ENCODE data around the gene SLC35G2. TPM values are rescaled to one million over a fixed set of nuclear protein-coding genes. Genes with fewer than 3 reads are reported as not detected.

Gene SLC35G2
- total RNA-seq, 1 donor from 2014 or later, result 0.76 TPM

GRCh38 chr3:136802481-136802996 is 16.4 kb upstream of the SLC35G2 start:
- H3K4me1 Mint-ChIP-seq, result peaks cover 3% of the 10 kb centered on the region
- H3K27ac Mint-ChIP-seq, result no peak overlapping the region
- no peak overlapping the region for H3K4me3 Mint-ChIP-seq
- peaks cover 3% of the 10 kb centered on the region for H3K9me3 Mint-ChIP-seq
- H3K27me3 Mint-ChIP-seq (ENCODE audit: low read depth), result no peaks in the 10 kb centered on the region
- no peak for DNase-seq (ENCODE audit: low spot score in 2 of 2, unreplicated experiment in 2 of 2)
- no peak for TF ChIP-seq CTCF (IDR thresholded peaks at IDR 0.05; ENCODE audit: unreplicated experiment)
- no peaks in the 10 kb centered on the region for H3K36me3 Mint-ChIP-seq

GRCh38 chr3:136804141-136804540 is 14.8 kb upstream of the SLC35G2 start:
- Mint-ChIP-seq H3K27ac (no peak overlapping the region), H3K36me3 (no peaks in the 10 kb centered on the region), H3K4me1 (peaks cover 3% of the 10 kb centered on the region), H3K27me3 (ENCODE audit: low read depth) (no peaks in the 10 kb centered on the region), H3K4me3 (no peak overlapping the region), H3K9me3 (no peaks in the 10 kb centered on the region)
- TF ChIP-seq CTCF (IDR thresholded peaks at IDR 0.05; ENCODE audit: unreplicated experiment), result no peak
- no peak for DNase-seq (ENCODE audit: low spot score in 2 of 2, unreplicated experiment in 2 of 2)

GRCh38 chr3:136804813-136805212 is 14.1 kb upstream of the SLC35G2 start:
- DNase-seq (ENCODE audit: low spot score in 2 of 2, unreplicated experiment in 2 of 2), result no peak
- H3K27me3 Mint-ChIP-seq (ENCODE audit: low read depth), result no peaks in the 10 kb centered on the region
- H3K4me1 Mint-ChIP-seq, result peaks cover 3% of the 10 kb centered on the region
- no peaks in the 10 kb centered on the region for H3K9me3 Mint-ChIP-seq
- TF ChIP-seq CTCF (IDR thresholded peaks at IDR 0.05; ENCODE audit: unreplicated experiment), result no peak
- H3K36me3 Mint-ChIP-seq, result no peaks in the 10 kb centered on the region
- no peak overlapping the region for H3K4me3 Mint-ChIP-seq
- no peak overlapping the region for H3K27ac Mint-ChIP-seq

- no peak for TF ChIP-seq CTCF (IDR thresholded peaks at IDR 0.05; ENCODE audit: unreplicated experiment)
- Mint-ChIP-seq H3K4me3 (no peak overlapping the region), H3K4me1 (peaks cover 3% of the 10 kb centered on the region), H3K27ac (no peak overlapping the region), H3K36me3 (no peaks in the 10 kb centered on the region), H3K9me3 (no peaks in the 10 kb centered on the region), H3K27me3 (ENCODE audit: low read depth) (no peaks in the 10 kb centered on the region)
- no peak for DNase-seq (ENCODE audit: low spot score in 2 of 2, unreplicated experiment in 2 of 2)
These were observed 13.1 kb upstream of the SLC35G2 start for GRCh38 chr3:136805795-136806194.

GRCh38 chr3:136811701-136812100 is 7.2 kb upstream of the SLC35G2 start:
- no peaks in the 10 kb centered on the region for H3K36me3 Mint-ChIP-seq
- DNase-seq (ENCODE audit: low spot score in 2 of 2, unreplicated experiment in 2 of 2), result no peak

More at GRCh38 chr3:136811701-136812100, 7.2 kb upstream of the SLC35G2 start:
- no peak overlapping the region for H3K4me3 Mint-ChIP-seq
- peaks cover 4% of the 10 kb centered on the region for H3K9me3 Mint-ChIP-seq
- no peak overlapping the region for H3K27ac Mint-ChIP-seq
- H3K27me3 Mint-ChIP-seq (ENCODE audit: low read depth), result peaks cover 4% of the 10 kb centered on the region
- TF ChIP-seq CTCF (IDR thresholded peaks at IDR 0.05; ENCODE audit: unreplicated experiment), result no peak
- no peaks in the 10 kb centered on the region for H3K4me1 Mint-ChIP-seq

Data from mesothelial cell of epicardium (in vitro differentiated cells).